Measurements from ENCODE around the gene SMPDL3A.
A peak's percentile ranks its signal among the peaks of the same experiment; 100 is the strongest.
"Not testable (repeated sequence)": the region's sequence is repeated elsewhere in the genome, so short reads cannot be mapped to it uniquely, and the experiment has no call there.

DNA sequence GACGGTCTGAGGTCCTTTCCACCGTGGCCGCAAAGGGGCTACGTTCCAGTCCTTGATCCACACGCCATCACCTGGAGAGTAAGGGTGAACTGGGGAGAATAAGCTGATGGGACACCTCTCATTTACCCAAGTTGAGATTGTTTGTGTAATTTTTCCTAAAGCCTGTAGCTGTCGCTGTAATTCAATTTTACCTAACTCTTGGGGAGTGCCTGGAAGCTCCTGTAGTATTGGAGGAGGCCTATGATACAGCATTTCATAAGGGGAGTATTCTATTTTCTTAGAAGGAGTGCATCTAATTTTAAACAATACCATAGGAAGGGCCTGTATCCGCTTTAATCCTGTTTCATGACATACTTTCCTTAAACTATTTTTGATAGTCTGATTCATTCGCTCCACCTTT is 44.8 kb upstream of the SMPDL3A start:
- TF ChIP-seq, protein P1, sequence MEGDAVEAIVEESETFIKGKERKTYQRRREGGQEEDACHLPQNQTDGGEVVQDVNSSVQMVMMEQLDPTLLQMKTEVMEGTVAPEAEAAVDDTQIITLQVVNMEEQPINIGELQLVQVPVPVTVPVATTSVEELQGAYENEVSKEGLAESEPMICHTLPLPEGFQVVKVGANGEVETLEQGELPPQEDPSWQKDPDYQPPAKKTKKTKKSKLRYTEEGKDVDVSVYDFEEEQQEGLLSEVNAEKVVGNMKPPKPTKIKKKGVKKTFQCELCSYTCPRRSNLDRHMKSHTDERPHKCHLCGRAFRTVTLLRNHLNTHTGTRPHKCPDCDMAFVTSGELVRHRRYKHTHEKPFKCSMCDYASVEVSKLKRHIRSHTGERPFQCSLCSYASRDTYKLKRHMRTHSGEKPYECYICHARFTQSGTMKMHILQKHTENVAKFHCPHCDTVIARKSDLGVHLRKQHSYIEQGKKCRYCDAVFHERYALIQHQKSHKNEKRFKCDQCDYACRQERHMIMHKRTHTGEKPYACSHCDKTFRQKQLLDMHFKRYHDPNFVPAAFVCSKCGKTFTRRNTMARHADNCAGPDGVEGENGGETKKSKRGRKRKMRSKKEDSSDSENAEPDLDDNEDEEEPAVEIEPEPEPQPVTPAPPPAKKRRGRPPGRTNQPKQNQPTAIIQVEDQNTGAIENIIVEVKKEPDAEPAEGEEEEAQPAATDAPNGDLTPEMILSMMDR (conservative IDR thresholded peaks at IDR 0.05 in 1 of 2, IDR thresholded peaks at IDR 0.05 in 1 of 2; ENCODE audit: extremely low read depth in 1 of 2, insufficient read depth in 1 of 2, low read depth in 1 of 2, low read length in 2 of 2): peak; percentile 50 to 58
- TF ChIP-seq EZH2 (IDR thresholded peaks at IDR 0.05; ENCODE audit: borderline replicate concordance, low read length): not testable (repeated sequence)

Data from mammary epithelial cell (primary cell).